ENCODE data around the gene TP53BP2.
"Not testable (repeated sequence)": the region's sequence is repeated elsewhere in the genome, so short reads cannot be mapped to it uniquely, and the experiment has no call there.

TP53BP2 gene

DNA sequence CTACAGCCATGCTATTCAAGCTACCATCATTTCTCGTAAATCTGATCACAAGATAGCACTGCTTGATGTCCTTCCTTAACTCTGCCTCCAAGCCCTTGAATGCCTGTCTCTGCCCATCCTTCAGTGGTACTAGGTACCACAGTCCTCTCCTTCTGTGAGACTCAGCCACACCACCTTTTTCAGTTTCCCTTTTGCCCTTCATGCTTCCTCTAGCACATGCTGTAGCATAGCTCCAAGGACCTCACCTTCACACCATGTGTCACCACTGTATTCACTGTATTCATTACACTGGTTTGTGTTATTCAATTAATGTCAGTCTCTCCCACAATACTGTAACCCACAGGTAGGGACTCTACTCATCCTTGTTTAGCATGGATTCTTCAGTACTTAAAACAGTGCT is 8.0 kb upstream of the TP53BP2 start:
- DNase-seq (ENCODE audit: low read depth), result no peak

DNA sequence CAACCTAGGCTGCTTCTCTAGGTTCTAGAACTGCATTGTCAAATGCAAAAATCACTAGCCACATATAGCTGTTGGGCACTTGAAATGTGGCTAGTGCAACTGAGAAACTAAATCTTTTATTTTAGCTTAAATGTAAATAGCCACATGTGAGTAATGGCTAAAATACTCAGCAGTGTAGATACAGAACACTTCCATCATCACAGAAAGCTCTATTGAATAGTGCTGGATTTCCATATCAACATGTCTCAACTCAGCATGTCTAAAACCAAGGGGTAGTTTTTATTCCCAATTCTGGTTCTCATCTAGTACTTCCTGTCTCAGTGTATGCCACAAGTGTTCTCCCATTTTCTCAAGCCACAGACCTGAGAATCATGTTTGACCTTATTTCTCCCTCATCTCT is 7.5 kb upstream of the TP53BP2 start:
- DNase-seq (ENCODE audit: low read depth), result no peak

DNA sequence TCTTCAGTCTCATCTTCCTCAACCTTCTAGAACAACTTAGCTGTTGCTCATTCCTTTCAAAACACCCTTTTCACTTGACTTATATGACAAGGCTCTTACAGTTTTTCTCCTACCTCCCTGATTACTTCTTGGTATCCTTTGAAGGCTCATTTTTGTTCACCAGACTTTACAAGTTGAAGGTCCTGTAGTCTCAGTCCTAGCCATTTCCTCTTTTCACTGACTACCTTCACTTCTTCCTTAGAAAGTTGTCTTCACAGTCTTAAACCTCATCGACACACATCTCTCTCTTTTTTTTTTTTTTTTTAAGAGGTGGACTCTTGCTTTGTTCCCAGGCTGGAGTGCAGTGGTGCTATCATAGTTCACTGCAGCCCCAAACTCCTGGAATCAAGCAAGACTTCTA is 6.6 kb upstream of the TP53BP2 start:
- no peak for DNase-seq (ENCODE audit: low read depth)

DNA sequence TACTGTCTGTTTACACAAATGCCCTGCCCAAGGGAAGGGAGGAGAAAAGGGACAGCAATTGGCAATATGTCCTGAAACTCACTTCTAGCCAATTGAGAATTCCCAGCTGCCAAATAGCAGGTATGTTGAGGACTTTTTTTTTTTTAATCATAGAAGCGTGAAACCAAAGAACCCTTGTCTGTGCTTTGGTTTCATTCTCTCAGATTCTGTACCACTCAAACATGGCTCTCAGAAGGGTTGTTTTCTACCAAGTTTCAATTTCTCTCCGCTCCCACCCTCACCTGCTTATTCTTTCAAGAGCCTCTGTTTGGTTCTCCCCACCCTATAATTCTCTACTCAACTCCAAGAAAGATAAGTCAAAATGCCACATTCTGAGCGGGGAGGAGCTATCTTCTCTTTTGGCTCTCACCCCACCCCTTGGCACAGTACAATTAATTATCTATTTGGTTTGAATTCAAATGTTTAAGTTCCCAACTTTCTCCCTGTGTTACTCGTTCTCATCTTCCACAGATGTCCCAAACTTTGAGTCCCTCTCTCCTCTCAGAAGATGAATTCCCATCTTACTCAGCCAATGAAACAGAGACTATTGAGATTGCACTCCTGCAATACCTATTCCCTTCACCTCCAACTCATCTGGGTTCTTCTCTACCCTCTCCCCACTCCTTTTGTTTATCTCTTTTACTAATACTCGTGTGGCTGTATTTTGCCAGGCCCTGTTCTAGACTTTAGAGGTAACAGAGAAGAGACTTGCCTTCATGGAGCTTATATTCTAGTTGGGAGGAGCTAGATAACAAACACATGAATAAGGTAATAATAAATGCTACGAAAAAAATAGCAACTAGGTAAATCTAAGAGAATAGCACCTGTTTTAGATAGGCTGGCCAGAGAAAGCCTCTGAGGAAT is 3.9 kb upstream of the TP53BP2 start:
- DNase-seq (ENCODE audit: low read depth), result no peak

DNA sequence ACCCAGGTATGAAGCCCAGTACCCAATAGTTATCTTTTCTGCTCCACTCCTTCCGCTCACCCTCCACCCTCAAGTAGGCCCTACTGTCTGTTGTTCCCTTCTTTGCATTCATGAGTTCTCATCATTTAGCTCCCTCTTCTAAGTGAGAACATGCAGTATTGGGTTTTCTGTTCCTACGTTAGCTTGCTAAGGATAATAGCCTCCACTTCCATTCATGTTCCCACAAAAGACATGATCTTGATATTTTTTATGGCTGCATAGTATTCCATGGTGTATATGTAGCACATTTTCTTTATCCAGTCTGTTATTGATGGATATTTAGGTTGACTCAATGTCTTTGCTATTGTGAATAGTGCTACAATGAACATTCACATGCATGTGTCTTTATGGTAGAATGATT is 2.8 kb upstream of the TP53BP2 start:
- DNase-seq (ENCODE audit: low read depth), result no peak

DNA sequence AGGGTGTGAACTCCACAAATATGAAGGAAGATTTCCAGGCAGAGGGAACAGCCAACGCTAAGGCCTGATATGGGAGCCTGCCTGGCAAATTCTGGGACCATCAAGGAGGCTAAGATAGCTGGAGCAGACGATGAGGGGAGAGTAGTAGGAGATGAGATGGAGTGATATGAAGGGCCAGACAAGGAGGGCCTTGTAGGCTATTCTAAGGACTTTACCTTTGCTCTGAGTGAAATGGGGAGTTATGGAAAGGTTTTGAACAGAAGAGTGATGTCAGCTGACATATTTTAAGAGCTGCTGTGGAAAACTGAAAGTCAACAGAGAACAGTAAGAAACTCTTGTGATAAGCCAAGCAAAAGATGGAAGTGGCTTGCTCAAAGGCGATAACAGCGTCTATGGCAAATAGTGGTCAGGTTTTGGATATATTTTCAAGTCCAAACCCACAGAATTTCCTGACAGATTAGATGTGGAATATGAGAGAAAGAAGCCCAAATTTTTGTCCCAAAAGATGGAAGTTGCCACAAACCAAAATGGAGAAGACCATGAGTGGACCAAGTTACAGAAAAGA is 2.1 kb upstream of the TP53BP2 start:
- no peak for DNase-seq (ENCODE audit: low read depth)

DNA sequence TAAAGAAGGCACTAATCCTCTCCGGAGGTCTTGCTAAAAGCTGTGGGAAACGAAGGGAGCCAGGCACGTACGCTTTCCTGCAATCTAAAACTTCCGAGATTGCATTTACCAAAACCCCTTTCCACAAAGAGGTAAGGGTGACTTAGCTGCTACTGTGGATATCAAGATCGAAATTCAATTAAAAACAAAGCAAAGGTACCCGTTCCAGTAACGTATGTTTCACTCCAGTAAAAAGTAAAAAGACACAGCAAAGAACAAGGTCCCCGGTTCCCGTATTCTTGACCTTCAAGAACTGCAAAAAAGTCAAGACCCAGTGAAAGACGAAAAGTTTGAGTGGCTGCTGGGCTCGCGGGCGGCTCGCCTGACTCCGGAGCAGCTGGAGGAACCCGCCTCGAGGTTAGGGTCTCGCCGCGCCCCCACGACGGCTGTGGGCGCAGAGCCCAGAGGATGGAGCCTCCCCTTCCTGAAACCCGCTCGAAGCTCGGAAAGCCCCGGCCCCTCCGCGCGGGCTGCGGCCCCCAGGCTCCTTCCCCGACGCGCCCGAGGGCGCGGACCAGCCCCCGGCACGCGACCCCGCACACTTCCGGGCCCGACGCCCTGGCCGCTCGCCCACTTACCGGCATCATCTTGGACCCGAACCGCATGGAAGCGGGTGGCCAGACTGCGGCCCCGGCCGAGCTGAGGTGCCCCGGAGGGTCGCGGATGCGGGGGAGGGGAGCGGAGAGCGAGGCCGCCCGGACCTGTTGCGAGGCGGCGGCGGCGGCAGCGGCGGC is 524 bp downstream of the TP53BP2 start:
- DNase-seq (ENCODE audit: low read depth), result peak; percentile 22

DNA sequence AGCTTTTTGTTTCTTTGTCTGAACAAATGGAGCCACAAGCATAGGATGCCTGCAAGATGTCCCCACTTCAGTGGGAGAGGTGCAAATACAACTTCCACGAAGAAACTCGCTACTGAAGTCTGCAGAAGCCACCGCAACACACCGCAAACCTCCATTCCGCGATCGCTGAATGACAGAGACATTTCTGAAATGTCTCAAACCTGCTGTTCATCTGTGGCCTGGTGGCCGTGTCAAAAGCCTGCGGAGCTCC is 1.0 kb downstream of the TP53BP2 start:
- no peak for DNase-seq (ENCODE audit: low read depth)

DNA sequence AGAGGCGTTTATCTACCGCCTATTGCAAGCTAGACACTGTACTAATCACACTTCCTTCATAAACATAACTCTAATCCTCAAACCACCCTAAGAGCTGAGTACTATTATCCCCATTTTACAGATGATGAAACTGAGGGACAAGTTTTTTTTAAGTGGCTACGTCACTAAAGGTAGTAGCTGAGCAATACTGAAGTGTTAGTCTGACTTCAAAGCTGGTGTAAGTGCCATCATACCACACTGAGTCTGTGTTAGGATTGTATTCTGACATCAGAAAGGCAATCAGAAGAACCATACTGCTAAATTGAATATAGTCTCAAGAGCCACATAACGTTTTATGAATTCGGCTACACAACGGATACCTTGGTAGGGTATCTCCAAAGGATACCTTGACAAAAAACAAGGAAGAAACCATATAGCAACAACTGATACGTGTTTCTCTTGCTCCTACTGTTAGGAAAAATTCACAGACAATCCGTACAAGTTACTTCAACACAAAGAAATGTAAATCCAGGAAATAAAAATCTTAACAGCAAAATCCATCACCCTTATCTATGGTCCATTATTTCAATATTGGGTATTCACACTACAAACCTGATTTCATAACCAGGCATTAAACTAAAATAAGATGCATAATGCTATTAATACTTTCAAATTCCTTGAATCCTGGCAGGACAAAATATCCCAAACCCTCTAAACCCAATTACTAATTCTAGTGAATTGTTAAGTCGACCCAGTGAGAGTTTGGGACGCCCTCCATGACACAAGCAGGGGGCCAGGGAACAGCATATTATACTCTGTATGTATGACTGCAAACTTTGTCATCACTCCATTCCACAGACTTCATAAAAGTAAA is 1.6 kb downstream of the TP53BP2 start:
- DNase-seq (ENCODE audit: low read depth), result no peak

DNA sequence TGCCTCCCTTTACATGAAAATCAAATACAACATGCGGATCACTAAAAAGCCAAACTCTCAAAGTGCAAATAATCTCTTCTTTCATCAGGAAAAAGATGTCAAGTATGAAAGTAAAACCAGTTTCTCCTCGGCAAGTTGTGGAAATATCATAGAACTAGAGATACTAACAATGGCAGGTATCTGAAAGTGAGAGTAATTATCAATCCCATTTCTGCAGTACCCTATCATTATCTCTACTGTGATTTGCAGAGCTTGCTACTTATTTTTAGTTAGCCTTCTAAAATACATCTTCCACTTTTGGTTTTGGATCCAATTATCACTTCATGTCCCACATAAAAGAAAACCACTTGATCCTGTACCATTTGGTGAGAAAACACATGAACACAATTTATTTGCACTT is 3.0 kb downstream of the TP53BP2 start:
- DNase-seq (ENCODE audit: low read depth), result no peak

DNA sequence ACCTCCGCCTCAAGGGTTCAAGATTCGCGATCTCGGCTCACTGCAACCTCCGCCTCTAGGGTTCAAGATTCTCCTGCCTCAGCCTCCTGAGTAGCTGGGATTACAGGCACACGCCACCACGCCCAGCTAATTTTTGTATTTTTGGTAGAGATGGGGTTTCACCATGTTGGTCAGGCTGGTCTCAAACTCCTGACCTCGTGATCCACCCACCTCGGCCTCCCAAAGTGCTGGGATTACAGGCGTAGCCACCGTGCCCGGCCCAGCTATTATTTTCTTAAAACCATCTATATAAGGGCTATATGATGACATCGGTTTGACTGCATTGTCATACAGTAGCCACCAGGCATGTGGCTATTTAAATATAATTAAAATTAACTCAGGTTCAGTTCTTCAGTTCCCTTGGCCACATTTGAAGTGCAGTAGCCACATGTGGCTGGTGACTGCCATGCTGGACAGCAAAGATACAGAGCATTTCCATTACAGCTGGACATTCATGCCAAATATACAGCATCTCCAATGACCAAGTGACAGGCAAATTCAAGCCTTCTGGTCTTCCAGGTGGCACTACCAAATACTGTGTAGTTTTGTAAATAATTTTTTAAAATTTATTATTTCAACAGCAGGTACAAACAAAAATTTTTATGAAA is 3.6 kb downstream of the TP53BP2 start:
- not testable (repeated sequence) for DNase-seq (ENCODE audit: low read depth)

DNA sequence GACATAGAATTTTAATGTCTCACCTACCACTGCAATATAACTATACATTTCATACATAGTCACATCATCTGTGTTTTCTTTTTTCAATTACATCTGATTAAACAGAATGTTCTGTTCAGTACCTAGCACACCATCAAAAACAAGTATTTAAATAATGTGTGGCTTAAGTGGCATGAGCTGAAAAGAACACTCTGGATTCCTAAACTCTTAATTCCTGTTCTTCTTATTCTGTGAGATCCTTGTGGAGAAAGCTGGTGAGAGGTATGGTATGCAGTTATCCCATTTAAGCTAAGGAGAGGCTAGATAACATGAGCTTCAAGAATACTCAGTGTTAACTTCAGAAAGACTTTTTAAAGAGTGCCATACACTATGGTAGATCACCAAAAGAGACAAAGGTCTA is 5.5 kb downstream of the TP53BP2 start:
- DNase-seq (ENCODE audit: low read depth), result no peak

DNA sequence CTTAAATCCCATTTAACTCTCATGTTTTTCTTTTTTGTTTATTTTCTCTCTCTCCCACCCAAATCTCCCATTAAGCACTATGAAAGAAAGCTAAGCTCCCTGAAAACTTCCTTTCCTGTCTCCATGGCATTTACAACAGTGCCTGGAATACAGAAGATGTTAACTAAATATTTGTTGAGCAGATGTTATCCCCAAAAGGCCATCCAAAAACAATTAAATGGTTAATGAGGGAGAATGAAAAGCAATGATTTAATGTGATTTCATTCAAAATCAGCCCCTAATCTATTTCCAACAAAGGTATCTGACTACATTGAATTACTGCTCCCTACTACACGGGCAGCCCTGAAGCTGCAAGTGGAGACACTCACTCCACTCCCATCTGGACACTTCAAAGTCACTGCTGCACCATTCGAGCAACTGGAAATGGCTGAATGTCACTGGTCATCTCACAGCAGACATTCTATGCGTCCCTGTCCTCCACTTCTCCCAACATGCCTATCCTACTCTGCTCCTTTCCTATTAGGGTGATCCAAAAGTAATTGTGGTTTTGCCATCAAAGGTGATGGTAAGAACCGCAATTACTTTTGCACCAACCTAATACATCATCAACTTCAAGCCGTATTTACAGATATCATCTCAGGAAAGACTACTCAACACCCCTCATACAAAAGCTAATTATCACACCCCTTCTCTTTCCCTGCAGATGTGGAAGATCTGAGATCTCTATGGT is 7.5 kb downstream of the TP53BP2 start:
- no peak for DNase-seq (ENCODE audit: low read depth)

DNA sequence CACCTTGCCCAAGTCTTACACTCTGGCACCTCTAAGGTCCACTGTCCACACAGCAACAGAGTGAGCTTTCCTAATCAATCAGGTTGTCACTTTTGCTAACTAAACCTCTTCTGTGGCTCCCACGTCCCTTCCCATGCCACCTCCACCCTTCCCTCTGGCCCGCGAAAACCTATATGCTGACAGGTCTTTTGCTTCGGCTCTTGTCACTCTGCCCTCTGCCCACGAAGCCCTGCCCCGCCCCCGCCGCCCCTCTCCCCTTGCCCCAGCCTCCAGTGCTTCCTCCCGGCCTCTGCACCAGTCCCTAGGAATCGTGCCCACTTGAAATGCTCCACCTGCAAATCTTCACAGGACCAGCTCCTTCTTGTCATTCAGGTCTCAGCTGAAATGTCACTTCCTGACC is 8.1 kb downstream of the TP53BP2 start:
- no peak for DNase-seq (ENCODE audit: low read depth)

DNA sequence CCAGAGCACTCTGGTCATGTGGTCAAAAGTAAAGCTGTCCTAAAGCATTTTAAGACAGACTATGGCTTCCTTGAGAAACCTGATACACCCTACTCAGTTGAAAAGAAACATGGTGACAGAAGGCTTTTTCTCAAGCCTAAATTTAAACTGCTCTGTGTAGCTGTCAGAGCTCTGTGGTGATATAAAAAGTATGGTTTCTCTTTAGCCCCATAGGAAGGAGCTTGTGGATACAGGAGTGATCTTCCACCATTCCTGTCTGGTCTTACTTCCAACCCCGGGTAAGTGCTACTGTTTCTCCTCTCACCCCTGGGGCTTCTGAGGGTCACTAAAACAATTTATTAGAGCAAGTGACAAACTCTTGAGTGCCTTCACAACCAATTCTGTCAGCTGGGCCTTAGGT is 8.5 kb downstream of the TP53BP2 start:
- DNase-seq (ENCODE audit: low read depth), result no peak

DNA sequence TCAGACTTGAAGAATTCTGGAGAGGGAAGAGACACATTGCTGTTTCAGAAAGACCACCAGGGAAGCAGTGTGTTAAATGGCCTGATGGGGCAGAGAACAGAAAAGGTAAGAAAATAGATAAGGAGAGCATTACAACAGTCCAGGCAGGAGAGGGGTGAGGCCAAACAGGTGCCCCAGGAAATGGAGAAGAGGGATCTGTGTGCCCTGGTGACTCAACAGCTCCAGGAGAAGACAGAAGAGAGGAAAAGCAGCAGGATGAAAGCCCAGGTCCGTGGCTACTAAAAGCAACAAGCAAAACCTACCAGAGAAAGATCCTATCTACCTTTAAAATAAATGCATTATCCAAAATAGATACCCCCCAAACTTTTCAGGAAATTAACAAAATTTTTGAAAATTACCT is 9.2 kb downstream of the TP53BP2 start:
- DNase-seq (ENCODE audit: low read depth), result no peak

DNA sequence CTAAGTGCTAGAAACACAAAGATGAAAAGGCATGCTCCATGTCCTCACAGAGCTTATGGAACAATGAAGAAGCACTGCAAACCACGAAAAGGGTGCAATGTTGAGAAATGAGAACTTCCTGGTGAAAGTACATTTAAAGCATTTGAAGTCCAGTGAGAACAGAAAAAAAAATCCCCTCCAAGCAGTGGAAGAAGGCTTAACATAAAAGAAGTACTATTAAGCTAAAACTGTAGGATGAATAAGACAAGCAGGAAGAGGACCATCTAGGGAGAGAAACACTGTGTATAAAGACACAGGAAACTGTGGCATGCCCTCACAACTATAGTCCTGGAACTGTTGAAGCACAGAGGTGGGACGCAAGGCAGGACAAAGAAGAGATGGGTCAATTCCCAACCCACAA is 10.0 kb downstream of the TP53BP2 start:
- no peak for DNase-seq (ENCODE audit: low read depth)

DNA sequence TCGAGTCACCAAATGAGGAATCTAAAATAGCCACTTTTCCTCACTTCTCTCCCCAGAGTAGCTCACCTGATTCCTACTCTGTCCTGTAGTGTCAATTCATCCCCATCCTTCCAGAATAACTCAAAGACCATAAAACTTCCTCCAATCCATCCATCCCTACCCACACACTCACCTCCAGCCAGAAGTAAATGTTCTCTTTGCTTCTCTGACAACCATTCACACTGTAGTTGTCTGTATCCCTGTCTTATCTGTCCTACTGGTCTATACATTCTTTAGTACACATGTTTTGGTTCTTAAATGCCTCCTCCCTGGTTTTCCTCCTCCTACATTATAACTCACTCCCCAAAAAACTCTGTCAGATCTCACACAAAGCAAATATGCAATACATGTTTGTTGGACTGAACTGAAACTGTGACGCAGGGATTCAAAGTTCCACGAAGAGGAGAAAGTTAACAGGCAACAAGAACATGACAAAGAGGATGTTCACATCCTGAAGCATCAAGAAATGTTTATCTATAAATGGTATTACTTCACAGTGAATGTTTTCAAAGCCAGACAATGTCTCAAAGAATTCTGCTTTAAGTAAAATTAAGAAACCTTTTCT is 11.0 kb downstream of the TP53BP2 start:
- DNase-seq (ENCODE audit: low read depth), result no peak

DNA sequence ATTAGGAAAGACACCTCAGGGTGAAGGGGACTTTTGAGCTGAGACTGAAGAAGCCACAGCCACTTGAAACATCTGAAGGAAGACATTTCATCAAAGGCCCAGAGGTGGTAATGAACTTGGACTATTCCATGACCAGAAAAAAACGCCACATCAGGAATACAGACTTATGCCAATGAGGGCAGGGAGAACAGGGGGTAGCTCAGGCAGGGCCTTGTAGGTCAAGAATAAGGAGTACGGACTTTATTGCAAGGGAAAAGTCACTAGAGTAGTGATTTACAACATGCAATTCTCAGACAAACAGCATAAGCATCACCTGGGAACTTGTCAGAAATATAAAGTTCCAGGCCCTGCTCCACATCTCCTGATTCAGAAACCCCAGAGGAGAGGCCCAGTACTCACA is 11.8 kb downstream of the TP53BP2 start:
- DNase-seq (ENCODE audit: low read depth), result no peak

DNA sequence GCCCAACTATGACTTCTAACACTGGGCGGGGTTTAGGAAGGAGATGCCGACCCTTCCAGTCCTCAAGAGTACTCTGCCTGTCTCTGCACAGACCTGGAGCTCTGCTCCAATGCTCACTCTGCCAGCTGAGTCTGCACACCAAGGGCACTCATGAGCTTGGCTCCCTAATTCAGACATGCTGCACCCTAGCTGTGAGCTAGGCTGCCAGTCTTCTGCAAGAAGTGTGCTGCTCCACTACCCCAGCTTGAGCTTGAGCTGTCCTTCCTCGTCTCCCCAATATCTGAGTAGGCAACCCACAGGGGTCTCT is 13.2 kb downstream of the TP53BP2 start:
- no peak for DNase-seq (ENCODE audit: low read depth)
